HS-5 (cell line): ENCODE measurements around the gene ANKEF1.

Experiments used
- DNase-seq: peaks from one replicate; pipeline ENCODE4 v3.0.0-alpha.2; 2012; ENCODE audit warnings: low read depth

Gene ANKEF1

DNA sequence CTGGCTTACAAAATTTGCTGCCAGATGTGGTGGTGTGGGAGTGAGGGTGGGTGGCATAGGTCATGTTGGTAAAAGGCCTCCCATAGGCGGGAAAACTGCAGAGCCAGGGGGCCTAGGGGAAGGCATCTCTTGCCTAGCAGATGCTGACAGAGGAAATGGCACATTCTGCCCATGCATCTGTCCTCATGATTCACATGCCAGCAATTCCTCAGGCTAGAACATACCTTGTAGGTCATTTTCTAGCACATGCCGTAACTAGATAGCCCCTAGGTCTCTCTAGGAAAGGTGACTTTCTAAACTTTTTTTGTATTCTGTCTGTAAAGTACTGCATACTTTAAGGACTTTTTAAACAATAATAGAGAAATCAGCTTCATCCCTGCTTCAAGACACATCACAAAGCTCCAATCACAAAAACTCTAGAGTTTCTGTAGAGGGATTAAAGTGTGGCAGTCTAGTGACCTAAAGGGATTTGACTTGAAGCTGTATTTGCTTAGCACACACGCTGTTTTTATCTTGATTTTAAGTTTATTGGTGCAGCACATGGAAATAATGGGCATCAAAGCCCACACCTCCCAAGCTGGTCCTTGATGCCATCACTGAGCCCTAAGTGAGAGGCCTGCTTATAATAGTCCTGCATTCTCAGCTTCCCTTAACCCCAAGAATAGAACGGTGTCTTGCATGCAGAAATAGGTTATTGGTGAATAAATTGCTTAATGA is 55.2 kb downstream of the ANKEF1 start:
- no peak for DNase-seq

DNA sequence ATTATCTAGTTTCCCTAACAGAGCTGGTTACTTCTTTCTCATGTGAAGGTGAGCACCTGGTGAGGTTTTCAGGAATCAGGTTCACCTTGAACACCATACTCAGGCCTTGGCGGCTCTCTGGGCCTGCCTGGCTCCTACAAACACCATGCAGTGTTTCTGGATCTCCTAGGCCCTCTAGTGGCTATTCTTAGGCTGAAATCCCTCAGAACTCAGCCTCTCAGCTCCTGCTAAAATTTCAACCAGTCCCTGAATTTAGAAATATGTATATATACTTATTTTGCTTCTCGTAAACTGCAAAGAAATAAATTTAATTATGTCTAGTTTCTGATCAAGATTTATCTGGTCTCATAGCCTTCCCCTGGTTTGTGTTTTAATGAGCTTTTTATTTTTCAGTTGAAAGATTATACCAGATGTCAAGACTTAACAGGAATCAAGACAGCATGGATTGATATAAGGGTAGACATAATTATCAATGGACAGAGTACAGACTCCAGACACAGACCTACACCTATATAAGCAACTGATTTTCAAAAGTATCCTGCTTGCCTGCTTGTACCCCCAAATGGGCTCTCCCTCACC is 55.9 kb downstream of the ANKEF1 start:
- no peak for DNase-seq

DNA sequence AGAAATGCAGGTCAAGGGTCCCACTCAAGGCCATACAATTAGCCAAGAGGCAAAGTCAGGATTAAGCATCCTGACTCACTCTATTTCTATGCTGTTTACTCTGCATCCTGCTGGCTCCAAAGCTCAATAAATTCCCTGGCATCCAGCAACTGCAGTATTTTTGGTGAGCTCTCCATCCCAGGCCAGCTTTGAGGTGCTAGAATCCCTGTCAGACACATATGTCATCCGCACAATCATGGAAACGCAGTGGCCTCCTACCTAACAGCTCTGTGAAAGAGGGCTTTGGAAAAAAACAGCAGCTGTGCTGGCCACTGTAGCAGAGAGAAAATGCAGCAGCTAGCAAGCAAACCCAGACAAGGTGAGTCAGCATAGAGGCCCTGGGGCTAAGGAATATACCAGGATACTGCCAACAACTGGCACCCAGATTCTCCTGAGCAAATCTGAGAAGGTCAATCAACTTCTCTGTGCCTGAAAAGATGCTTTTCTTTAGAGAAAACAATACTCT is 58.4 kb downstream of the ANKEF1 start:
- DNase-seq, result peak; percentile 72

DNA sequence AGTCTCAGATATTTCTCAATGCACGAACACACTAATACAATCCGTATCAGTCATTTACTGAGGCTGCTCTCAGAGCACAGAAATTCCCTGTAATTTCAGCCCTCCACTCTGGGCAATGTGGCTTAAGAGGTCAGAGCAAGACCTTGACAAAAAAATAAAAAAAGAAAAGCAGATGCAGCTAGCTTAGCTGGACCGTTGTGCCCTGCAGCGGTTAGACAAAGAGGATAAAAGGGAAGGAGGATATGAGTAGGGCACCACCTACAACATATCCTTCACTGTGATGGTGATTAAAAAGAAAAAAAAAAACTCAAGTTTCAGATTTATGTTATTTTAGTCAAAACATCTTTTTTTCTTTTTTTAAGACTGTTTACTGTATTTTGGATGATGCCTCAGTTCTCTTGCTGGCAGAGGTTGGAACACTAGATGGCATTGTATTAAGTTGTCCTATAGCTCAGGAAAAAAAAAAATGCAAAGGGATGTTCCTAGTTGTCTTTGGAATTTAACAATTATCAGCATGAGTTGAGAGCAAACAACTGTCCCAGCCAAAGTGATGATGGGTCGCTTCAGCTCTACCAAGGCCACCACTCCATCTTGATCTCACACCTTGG is 59.9 kb downstream of the ANKEF1 start:
- no peak for DNase-seq

DNA sequence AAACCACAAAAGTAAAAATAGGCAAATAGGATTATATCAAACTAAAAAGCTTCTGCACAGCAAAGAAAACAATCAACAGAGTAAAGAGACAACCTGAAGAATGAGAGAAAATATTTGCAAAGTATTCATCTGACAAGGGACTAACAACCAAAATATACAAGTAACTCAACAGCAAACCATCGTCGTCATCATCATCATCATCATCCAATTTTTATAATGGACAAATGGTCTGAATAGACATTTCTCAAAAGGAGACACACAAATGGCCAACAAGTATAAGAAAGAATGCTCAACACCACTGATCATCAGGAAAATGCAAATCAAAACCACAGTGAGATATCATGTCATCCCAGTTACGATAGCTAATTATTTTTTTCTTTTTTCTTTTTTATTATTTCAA is 62.0 kb downstream of the ANKEF1 start:
- no peak for DNase-seq

DNA sequence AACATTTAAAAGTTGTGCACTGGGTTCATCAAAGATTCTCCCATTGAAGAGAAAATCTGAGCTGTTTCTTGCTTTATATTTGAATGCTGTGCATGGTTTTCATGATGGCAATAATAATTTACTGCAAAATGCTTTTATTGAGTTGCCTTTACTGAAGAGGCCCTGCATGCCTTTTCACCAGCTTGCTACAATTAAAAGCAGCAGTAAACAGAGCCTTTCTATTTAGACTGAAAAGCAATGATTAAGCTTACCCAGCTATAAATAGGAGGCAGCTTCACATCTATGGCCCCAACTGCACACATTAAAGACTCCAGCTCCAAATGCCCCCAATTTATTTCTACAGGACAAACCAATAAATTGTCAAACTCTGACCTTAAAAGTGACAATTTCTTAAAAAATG is 70.3 kb downstream of the ANKEF1 start:
- no peak for DNase-seq
